OCI-LY7 (cell line): ENCODE data around the gene GANAB.

Experiments
- EZH2phosphoT487 ChIP-seq: fragments of 200-600 bp; sonication (generic); IDR thresholded peaks from 2 replicates; pipeline ENCODE4 v1.6.1; 2018; ENCODE audit warnings: low read depth, borderline replicate concordance, mild to moderate bottlenecking, mixed run types, antibody characterized with exemption, low read length, moderate library complexity, mixed read lengths
- TF ChIP-seq, protein P1 (sequence below): fragments of 200-600 bp; sonication (generic); conservative IDR thresholded peaks from 2 replicates; pipeline ENCODE4 v1.5.1; 2014; ENCODE audit warnings: mild to moderate bottlenecking, antibody characterized with exemption, low read length, moderate library complexity, mixed read lengths

DNA sequence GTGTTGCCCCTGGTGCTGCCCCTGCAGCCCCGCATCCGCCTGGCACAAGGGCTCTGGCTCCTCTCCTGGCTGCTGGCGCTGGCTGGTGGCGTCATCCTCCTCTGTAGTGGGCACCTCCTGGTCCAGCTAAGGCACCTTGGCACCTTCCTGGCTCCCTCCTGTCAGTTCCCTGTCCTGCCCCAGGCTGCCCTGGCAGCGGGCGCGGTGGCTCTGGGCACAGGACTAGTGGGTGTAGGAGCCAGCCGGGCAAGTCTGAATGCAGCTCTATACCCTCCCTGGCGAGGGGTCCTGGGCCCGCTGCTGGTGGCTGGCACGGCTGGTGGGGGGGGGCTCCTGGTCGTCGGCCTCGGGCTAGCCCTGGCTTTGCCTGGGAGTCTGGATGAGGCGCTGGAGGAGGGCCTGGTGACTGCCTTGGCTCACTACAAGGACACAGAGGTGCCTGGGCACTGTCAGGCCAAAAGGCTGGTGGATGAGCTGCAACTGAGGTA, 33.1 kb downstream of the GANAB start:
- TF ChIP-seq, protein P1, sequence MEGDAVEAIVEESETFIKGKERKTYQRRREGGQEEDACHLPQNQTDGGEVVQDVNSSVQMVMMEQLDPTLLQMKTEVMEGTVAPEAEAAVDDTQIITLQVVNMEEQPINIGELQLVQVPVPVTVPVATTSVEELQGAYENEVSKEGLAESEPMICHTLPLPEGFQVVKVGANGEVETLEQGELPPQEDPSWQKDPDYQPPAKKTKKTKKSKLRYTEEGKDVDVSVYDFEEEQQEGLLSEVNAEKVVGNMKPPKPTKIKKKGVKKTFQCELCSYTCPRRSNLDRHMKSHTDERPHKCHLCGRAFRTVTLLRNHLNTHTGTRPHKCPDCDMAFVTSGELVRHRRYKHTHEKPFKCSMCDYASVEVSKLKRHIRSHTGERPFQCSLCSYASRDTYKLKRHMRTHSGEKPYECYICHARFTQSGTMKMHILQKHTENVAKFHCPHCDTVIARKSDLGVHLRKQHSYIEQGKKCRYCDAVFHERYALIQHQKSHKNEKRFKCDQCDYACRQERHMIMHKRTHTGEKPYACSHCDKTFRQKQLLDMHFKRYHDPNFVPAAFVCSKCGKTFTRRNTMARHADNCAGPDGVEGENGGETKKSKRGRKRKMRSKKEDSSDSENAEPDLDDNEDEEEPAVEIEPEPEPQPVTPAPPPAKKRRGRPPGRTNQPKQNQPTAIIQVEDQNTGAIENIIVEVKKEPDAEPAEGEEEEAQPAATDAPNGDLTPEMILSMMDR, result no peak
- TF ChIP-seq EZH2phosphoT487, result no peak
